ENCODE results near the gene DNAJB9. TPM values are rescaled to one million over a fixed set of nuclear protein-coding genes. Genes with fewer than 3 reads are reported as not detected.

DNAJB9 gene
- 10 to 100 TPM in 2 of 4 donors, 1 to 10 TPM in 2; 2.8 to 28.3 (median 14.4) TPM for total RNA-seq

GRCh38 chr7:108569381-108570145 is at the start of gene DNAJB9, which contains the start of gene THAP5:
TSS of gene DNAJB9 (plus strand) at chr7:108569874. CDS start at chr7:108571727, 1,853 bp downstream.
TSS of gene THAP5 (minus strand) at chr7:108569706. CDS start at chr7:108569569, 137 bp downstream.
- DNase-seq = peak; percentile 99
- in situ Hi-C loops (cut with MboI; ENCODE audit: low pct_ligation_motif_present in 1 of 4, low pct_unique_long_range_greater_than_20kb in 1 of 4, low sequenced_read_pairs in 3 of 4) = loop anchor here in 1 of 4 donors (10.0 kb wide), 1 partner anchor 45 kb away; the partner anchor contains the start of gene PNPLA8
- Histone ChIP-seq H3K4me1 (peaks cover 6 to 46% (median 28%) of the 10 kb centered on the region in 4 donors), H3K27ac (peak within 1 kb of the TSS; percentile 96 to 98 (median 98)), H3K27me3 (no peaks in the 10 kb centered on the region), H3K4me3 (peak within 1 kb of the TSS; percentile 72 to 92 (median 84)), H3K9me3 (no peaks in the 10 kb centered on the region), H3K36me3 (peaks cover 0 to 21% (median 3%) of the 10 kb centered on the region in 4 donors)
- intact Hi-C loops (cut with DNase I; ENCODE audit: low total_unique reads) = loop anchor here (5.0 kb wide), 1 partner anchor 42 kb away; the partner anchor contains the start of gene PNPLA8
- 1% methylated on average over 60 of the region's 65 CpGs; no CpG with 5 or more reads in 1 of the 2 donors for WGBS, 2 donors (ENCODE audit: low coverage in 1 of 2)
- TF ChIP-seq EP300 (IDR thresholded peaks at IDR 0.05; ENCODE audit: low read depth) (no peak), POLR2AphosphoS5 (IDR thresholded peaks at IDR 0.05) (peak; percentile 96 to 97 (median 96)), POLR2A (IDR thresholded peaks at IDR 0.05) (peak; percentile 97)
- TF ChIP-seq, protein P1, sequence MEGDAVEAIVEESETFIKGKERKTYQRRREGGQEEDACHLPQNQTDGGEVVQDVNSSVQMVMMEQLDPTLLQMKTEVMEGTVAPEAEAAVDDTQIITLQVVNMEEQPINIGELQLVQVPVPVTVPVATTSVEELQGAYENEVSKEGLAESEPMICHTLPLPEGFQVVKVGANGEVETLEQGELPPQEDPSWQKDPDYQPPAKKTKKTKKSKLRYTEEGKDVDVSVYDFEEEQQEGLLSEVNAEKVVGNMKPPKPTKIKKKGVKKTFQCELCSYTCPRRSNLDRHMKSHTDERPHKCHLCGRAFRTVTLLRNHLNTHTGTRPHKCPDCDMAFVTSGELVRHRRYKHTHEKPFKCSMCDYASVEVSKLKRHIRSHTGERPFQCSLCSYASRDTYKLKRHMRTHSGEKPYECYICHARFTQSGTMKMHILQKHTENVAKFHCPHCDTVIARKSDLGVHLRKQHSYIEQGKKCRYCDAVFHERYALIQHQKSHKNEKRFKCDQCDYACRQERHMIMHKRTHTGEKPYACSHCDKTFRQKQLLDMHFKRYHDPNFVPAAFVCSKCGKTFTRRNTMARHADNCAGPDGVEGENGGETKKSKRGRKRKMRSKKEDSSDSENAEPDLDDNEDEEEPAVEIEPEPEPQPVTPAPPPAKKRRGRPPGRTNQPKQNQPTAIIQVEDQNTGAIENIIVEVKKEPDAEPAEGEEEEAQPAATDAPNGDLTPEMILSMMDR (IDR thresholded peaks at IDR 0.05) = peak in 1 of 5 experiments; percentile 8

- in situ Hi-C loops (cut with MboI; ENCODE audit: low pct_ligation_motif_present in 1 of 4, low pct_unique_long_range_greater_than_20kb in 1 of 4, low sequenced_read_pairs in 3 of 4) = loop anchor here in 1 of 4 donors (10.0 kb wide), 1 partner anchor 52 kb away; no protein-coding TSS in a partner anchor
- H3K9me3 ChIP-seq = no peaks in the 10 kb centered on the region
- peaks cover 14 to 46% (median 20%) of the 10 kb centered on the region in 4 donors for H3K4me1 ChIP-seq
- no peak for DNase-seq
- no peak overlapping the region for H3K27ac ChIP-seq
- TF ChIP-seq POLR2A (IDR thresholded peaks at IDR 0.05) (no peak), POLR2AphosphoS5 (IDR thresholded peaks at IDR 0.05) (no peak), EP300 (IDR thresholded peaks at IDR 0.05; ENCODE audit: low read depth) (no peak)
- TF ChIP-seq, protein P1 (IDR thresholded peaks at IDR 0.05) = no peak
- H3K27me3 ChIP-seq = no peaks in the 10 kb centered on the region
- H3K4me3 ChIP-seq = no peak overlapping the region
- peaks cover 0 to 4% (median 0%) of the 10 kb centered on the region in 4 donors for H3K36me3 ChIP-seq
- intact Hi-C loops (cut with DNase I; ENCODE audit: low total_unique reads) = no loop called here
- WGBS, 2 donors (ENCODE audit: low coverage in 1 of 2) = 88 to 93% methylated on average over 2 of the region's 2 CpGs
These were observed 46.9 kb upstream of the DNAJB9 start for GRCh38 chr7:108522780-108523179.

DNA sequence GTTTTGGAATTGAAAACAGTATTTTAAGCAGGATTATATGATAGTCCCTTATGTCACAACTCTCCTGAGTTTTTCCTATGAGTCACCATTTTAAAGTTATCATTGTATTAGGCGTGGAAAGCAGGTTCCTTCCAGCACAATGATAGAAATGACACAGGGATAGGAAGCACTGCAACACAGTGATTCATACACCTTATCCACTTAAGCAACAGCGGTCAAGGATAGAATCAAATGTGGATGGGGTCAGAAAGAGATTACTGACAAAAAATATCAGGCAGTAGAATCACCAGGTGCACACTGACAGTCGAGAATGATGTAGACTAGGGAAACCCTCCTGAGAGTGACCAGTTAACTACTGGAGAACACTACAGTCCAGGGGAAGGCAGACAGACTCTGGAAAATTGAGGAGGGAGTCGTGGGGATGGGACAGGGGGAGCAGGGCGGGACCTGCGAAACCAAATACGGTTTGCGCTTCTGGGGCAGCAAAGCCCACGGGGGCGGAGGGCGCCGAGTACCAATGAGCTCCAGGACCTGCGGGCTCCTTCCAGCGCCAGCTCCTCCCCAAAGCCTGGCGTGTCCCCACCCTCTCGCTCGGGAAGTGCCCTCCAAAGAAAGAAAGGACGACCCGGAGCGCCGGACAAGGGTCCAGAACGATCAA is 44.2 kb upstream of the DNAJB9 start:
- Histone ChIP-seq H3K27ac (peak overlapping the region; percentile 97 to 100 (median 99)), H3K4me1 (peaks cover 14 to 40% (median 20%) of the 10 kb centered on the region in 4 donors), H3K9me3 (no peaks in the 10 kb centered on the region), H3K27me3 (no peaks in the 10 kb centered on the region), H3K4me3 (peak overlapping the region; percentile 58 to 95 (median 78)), H3K36me3 (no peaks in the 10 kb centered on the region)
- DNase-seq = no peak
- intact Hi-C loops (cut with DNase I; ENCODE audit: low total_unique reads) (loop anchor here (5.0 kb wide), 1 partner anchor 42 kb away; the partner anchor contains the start of genes DNAJB9 and THAP5), in situ Hi-C loops (cut with MboI; ENCODE audit: low pct_ligation_motif_present in 1 of 4, low pct_unique_long_range_greater_than_20kb in 1 of 4, low sequenced_read_pairs in 3 of 4) (loop anchor here in 1 of 4 donors (10.0 kb wide), 1 partner anchor 49 kb away; no protein-coding TSS in a partner anchor)
- peak in 1 of 3 donors; percentile 79 for TF ChIP-seq POLR2AphosphoS5 (IDR thresholded peaks at IDR 0.05)
- TF ChIP-seq EP300 (IDR thresholded peaks at IDR 0.05; ENCODE audit: low read depth) = no peak
- TF ChIP-seq, protein P1 (IDR thresholded peaks at IDR 0.05) = peak in 1 of 5 experiments; percentile 25
- no peak for TF ChIP-seq POLR2A (IDR thresholded peaks at IDR 0.05)
- 0 to 1% methylated on average over 2 to 13 of the region's 22 CpGs for WGBS, 2 donors (ENCODE audit: low coverage in 1 of 2)
